Suprapubic skin (tissue), 4 donors: Measurements from ENCODE around the gene LRRN1. TPM values are rescaled to one million over a fixed set of nuclear protein-coding genes. Genes with fewer than 3 reads are reported as not detected.

ENCODE experiments used
- DNase-seq, 2 donors: peaks; one replicate each; pipeline ENCODE4 v3.0.0-alpha.2; 2019; ENCODE audit warnings: low spot score in 2 of 2
- H3K27ac ChIP-seq: fragments of 200-600 bp; sonication (generic); one replicate; pipeline ENCODE4 v1.5.1; 2019
- H3K27me3 ChIP-seq: fragments of 200-600 bp; sonication (generic); one replicate; pipeline ENCODE4 v1.5.1; 2019
- H3K36me3 ChIP-seq: fragments of 200-600 bp; sonication (generic); one replicate; pipeline ENCODE4 v1.5.1; 2019
- H3K4me1 ChIP-seq: fragments of 200-600 bp; sonication (generic); one replicate; pipeline ENCODE4 v1.5.1; 2019
- H3K4me3 ChIP-seq: fragments of 200-600 bp; sonication (generic); one replicate; pipeline ENCODE4 v1.5.1; 2019; ENCODE audit warnings: mild to moderate bottlenecking
- H3K9me3 ChIP-seq: fragments of 200-600 bp; sonication (generic); one replicate; pipeline ENCODE4 v1.5.1; 2019
- EP300 ChIP-seq: sonication (generic); formaldehyde crosslinking; IDR thresholded peaks from one replicate; pipeline ENCODE4 v1.6.1; 2017; ENCODE audit warnings: antibody characterized with exemption
- POLR2A ChIP-seq, 2 donors: fragments of 450-650 bp; IDR thresholded peaks; one replicate each; pipeline ENCODE4 v1.6.1; 2017; ENCODE audit warnings: antibody characterized with exemption in 2 of 2, mild to moderate bottlenecking in 2 of 2, moderate library complexity in 2 of 2
- POLR2AphosphoS5 ChIP-seq, 3 donors: sonication (generic); formaldehyde crosslinking; IDR thresholded peaks; one replicate each; pipeline ENCODE4 v1.6.1; 2017; ENCODE audit warnings: antibody characterized with exemption in 3 of 3
- WGBS: methylation state at CpG from one replicate; pipeline ENCODE4 v1.1.5; 2018; 5-methylcytosine and 5-hydroxymethylcytosine counted together
- total RNA-seq, 4 donors: library from RNA; depleted of rRNA; stranded (reverse); fragments of >200 nt; gene quantifications; one replicate each; pipeline ENCODE4 v1.1.0, GENCODE V29; 2016
- TF ChIP-seq, protein P1 (sequence below), 2 donors: fragments of 200-600 bp in 1 of 2; fragments of 450-650 bp in 1 of 2; sonication (generic) in 1 of 2; IDR thresholded peaks; one replicate each; pipeline ENCODE4 v1.5.1; 2016 to 2019; ENCODE audit warnings: antibody characterized with exemption in 2 of 2, mild to moderate bottlenecking in 1 of 2, moderate library complexity in 1 of 2

The LRRN1 gene
- total RNA-seq, 4 donors from 2014 or later, result 1.1 to 7.5 (median 4.4) TPM

DNA sequence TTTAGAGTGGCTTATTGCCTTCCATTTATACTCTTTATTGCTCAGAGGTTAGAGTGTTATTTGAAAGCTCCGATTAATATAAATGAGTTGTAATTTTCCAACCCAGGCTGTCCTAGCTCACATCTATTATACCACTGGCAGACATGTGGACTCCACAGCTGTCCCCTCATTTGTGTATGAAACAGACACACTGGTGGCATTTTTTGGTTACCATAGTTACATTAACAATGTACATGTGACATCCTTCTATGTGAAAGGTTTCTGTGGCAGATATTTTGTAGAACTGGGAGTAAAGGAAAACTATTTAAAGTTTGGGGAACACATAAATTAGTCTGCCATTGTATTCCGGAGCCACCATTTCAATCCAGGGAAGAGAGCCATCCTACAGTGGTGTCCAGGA, 5.3 kb downstream of the LRRN1 start:
- TF ChIP-seq POLR2AphosphoS5 (IDR thresholded peaks at IDR 0.05) (no peak), EP300 (no peak), POLR2A (IDR thresholded peaks at IDR 0.05) (no peak)
- TF ChIP-seq, protein P1, sequence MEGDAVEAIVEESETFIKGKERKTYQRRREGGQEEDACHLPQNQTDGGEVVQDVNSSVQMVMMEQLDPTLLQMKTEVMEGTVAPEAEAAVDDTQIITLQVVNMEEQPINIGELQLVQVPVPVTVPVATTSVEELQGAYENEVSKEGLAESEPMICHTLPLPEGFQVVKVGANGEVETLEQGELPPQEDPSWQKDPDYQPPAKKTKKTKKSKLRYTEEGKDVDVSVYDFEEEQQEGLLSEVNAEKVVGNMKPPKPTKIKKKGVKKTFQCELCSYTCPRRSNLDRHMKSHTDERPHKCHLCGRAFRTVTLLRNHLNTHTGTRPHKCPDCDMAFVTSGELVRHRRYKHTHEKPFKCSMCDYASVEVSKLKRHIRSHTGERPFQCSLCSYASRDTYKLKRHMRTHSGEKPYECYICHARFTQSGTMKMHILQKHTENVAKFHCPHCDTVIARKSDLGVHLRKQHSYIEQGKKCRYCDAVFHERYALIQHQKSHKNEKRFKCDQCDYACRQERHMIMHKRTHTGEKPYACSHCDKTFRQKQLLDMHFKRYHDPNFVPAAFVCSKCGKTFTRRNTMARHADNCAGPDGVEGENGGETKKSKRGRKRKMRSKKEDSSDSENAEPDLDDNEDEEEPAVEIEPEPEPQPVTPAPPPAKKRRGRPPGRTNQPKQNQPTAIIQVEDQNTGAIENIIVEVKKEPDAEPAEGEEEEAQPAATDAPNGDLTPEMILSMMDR (IDR thresholded peaks at IDR 0.05), result no peak
- no peak overlapping the region for H3K4me3 ChIP-seq
- no peak overlapping the region for H3K27ac ChIP-seq
- H3K9me3 ChIP-seq, result no peaks in the 10 kb centered on the region
- WGBS, result 88% methylated on average over 2 of the region's 2 CpGs
- peaks cover 20% of the 10 kb centered on the region for H3K4me1 ChIP-seq
- no peak for DNase-seq
- peaks cover 4% of the 10 kb centered on the region for H3K27me3 ChIP-seq
- H3K36me3 ChIP-seq, result no peaks in the 10 kb centered on the region

DNA sequence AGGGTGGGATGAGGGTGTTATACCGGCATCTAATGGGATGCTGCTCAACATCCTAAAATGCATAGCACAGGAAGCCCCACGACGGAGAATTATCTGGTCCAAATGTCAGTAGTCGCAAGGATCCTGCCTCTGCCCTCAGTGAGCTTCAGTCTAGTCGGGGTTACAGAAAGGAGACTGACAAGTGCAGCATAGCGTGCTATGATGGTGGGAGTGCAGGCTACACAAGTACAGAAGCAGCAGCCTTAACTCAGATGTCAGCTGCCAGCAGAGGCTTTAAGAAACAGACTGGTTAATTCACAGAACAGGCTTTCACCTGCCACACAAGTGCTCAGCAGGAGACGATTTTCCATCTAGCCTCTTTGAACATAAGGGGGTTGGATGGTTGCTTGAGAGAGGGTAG, 6.9 kb downstream of the LRRN1 start:
- H3K36me3 ChIP-seq, result no peaks in the 10 kb centered on the region
- no peak overlapping the region for H3K4me3 ChIP-seq
- H3K27ac ChIP-seq, result no peak overlapping the region
- no peak for DNase-seq
- WGBS, result 88% methylated on average over 7 of the region's 7 CpGs
- peaks cover 6% of the 10 kb centered on the region for H3K4me1 ChIP-seq
- H3K9me3 ChIP-seq, result no peaks in the 10 kb centered on the region
- H3K27me3 ChIP-seq, result no peaks in the 10 kb centered on the region
- TF ChIP-seq EP300 (no peak), POLR2AphosphoS5 (IDR thresholded peaks at IDR 0.05) (no peak), POLR2A (IDR thresholded peaks at IDR 0.05) (no peak)
- TF ChIP-seq, protein P1 (IDR thresholded peaks at IDR 0.05), result no peak

DNA sequence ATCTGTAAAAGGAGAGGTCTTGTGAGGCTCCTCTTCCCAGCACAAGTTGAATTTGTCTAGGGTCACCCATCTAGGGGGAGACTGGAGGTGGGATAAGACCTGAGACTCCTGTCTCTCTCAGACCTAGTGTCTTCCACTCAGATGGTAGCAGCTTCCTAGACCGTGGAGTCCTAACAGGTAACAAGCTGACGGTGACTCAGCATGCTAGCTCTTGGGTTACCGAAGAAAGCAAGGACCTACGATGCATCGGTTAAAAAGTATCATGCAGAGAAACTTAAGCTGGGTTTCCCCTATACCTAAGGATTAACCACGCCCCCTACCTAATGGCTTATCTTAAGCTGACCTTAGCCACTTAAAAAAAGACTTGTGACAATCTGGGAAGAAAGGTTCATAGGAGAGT, 7.6 kb downstream of the LRRN1 start:
- 90% methylated on average over 6 of the region's 6 CpGs for WGBS
- Histone ChIP-seq H3K27me3 (no peaks in the 10 kb centered on the region), H3K4me3 (no peak overlapping the region), H3K36me3 (no peaks in the 10 kb centered on the region), H3K27ac (no peak overlapping the region), H3K9me3 (no peaks in the 10 kb centered on the region), H3K4me1 (no peaks in the 10 kb centered on the region)
- TF ChIP-seq EP300 (no peak), POLR2A (IDR thresholded peaks at IDR 0.05) (no peak), POLR2AphosphoS5 (IDR thresholded peaks at IDR 0.05) (no peak)
- TF ChIP-seq, protein P1 (IDR thresholded peaks at IDR 0.05), result no peak
- no peak for DNase-seq

DNA sequence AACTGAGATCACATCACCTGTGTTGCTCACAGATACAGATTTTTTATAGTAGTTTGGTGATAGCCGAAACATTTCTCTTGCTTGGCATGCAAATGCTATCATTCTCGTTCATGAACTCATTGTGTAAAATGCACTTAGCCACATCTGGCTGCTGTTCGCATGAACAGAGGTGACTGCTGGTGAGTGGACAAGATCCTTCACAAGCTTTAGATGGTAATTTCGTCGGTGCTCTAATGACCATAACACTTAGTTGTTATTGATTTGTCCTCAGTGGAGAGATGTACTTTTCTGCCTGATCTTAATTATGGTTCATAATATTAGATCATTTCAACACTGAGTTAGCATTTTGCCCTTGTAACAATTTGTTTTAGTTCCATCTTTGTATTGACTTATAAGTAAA, 13.8 kb downstream of the LRRN1 start:
- WGBS, result 84% methylated on average over 5 of the region's 5 CpGs

DNA sequence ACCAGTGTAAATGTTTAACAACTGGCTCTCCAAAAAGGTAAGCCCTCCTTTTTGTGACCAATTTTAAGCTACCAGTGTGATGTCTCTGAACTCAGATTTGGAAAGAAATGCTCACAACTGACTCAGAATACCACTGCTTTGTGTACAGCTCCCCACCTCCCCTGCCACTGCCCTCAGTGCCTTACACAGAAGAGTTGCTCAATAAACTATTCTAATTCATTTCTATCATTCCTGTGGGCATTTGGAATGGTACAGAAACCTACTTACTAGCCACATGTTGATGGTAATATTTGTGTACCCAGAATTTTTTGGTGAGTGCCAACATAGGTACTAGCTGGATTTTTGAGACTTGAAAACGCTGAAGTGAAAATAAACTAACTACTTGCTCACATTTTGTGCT, 16.0 kb downstream of the LRRN1 start:
- peaks cover 3% of the 10 kb centered on the region for H3K4me1 ChIP-seq
- WGBS, result 85% methylated on average over 1 of the region's 1 CpG
- H3K9me3 ChIP-seq, result no peaks in the 10 kb centered on the region
- no peaks in the 10 kb centered on the region for H3K27me3 ChIP-seq
- TF ChIP-seq EP300 (no peak), POLR2A (IDR thresholded peaks at IDR 0.05) (no peak), POLR2AphosphoS5 (IDR thresholded peaks at IDR 0.05) (no peak)
- TF ChIP-seq, protein P1 (IDR thresholded peaks at IDR 0.05), result no peak
- no peaks in the 10 kb centered on the region for H3K36me3 ChIP-seq
- H3K4me3 ChIP-seq, result no peak overlapping the region
- DNase-seq, result no peak
- H3K27ac ChIP-seq, result no peak overlapping the region

More for the DNA sequence above, 13.8 kb downstream of the LRRN1 start:
- peaks cover 1% of the 10 kb centered on the region for H3K4me1 ChIP-seq
- no peaks in the 10 kb centered on the region for H3K27me3 ChIP-seq
- no peak overlapping the region for H3K4me3 ChIP-seq
- no peak for DNase-seq
- TF ChIP-seq, protein P1 (IDR thresholded peaks at IDR 0.05), result no peak
- TF ChIP-seq POLR2A (IDR thresholded peaks at IDR 0.05), result no peak
- TF ChIP-seq EP300, result no peak
- TF ChIP-seq POLR2AphosphoS5 (IDR thresholded peaks at IDR 0.05), result no peak
- no peaks in the 10 kb centered on the region for H3K36me3 ChIP-seq
- no peak overlapping the region for H3K27ac ChIP-seq
- no peaks in the 10 kb centered on the region for H3K9me3 ChIP-seq
